H1 (cell line): ENCODE measurements around the gene DELE1. TPM values are rescaled to one million over a fixed set of nuclear protein-coding genes. Genes with fewer than 3 reads are reported as not detected.
A peak's percentile ranks its signal among the peaks of the same experiment; 100 is the strongest.

Experiments used
- ASH2L ChIP-seq: fragments of 200-600, 300-600 bp; sonication (generic); IDR thresholded peaks from one replicate; pipeline ENCODE4 v1.7.1; 2017; ENCODE audit warnings: low read length
- ATF2 ChIP-seq: IDR thresholded peaks from 2 replicates; pipeline ENCODE4 v1.6.1; 2012; ENCODE audit warnings: low read length, inconsistent platforms
- ATF3 ChIP-seq: IDR thresholded peaks from 2 replicates; pipeline ENCODE4 v1.6.1; 2011; ENCODE audit warnings: low read depth, mild to moderate bottlenecking, low read length; ENCODE audit not compliant: insufficient read depth
- CREB1 ChIP-seq: IDR thresholded peaks from 2 replicates; pipeline ENCODE4 v1.6.1; 2012; ENCODE audit warnings: inconsistent platforms
- E2F6 ChIP-seq: IDR thresholded peaks from 2 replicates; pipeline ENCODE4 v1.6.1; 2012; ENCODE audit warnings: inconsistent platforms
- HDAC2 ChIP-seq, 2 experiments: fragments of 300-600 bp in 1 of 2; sonication (generic) in 1 of 2; IDR thresholded peaks; 2 replicates each; pipeline ENCODE4 v1.6.1; 2011 to 2012; ENCODE audit warnings: low read depth in 2 of 2, low read length in 2 of 2, mild to moderate bottlenecking in 2 of 2, moderate library complexity in 2 of 2, borderline replicate concordance in 1 of 2, inconsistent platforms in 1 of 2
- KDM1A ChIP-seq: fragments of 200-600, 300-600 bp; sonication (generic); IDR thresholded peaks from 2 replicates; pipeline ENCODE4 v1.7.1; 2016; ENCODE audit warnings: mild to moderate bottlenecking, low read length, borderline replicate concordance
- POLR2AphosphoS5 ChIP-seq: IDR thresholded peaks from 2 replicates; pipeline ENCODE4 v1.6.1; 2011; ENCODE audit warnings: low read depth, low read length
- RAD21 ChIP-seq, 2 experiments: IDR thresholded peaks in 1 of 2; conservative IDR thresholded peaks in 1 of 2; 2 replicates each; pipeline ENCODE4 v1.6.1; 2011; ENCODE audit warnings: low read depth in 2 of 2, low read length in 2 of 2, improper control_type of control experiment in 1 of 2, inconsistent platforms in 1 of 2, mild to moderate bottlenecking in 1 of 2, moderate library complexity in 1 of 2
- RBBP5 ChIP-seq: IDR thresholded peaks from 2 replicates; pipeline ENCODE4 v1.7.1; 2012; ENCODE audit warnings: low read depth, mild to moderate bottlenecking, inconsistent platforms, low read length, moderate library complexity, borderline replicate concordance
- RNF2 ChIP-seq: fragments of 200-900, 300-1000 bp; sonication (generic); IDR thresholded peaks from 2 replicates; pipeline ENCODE4 v1.7.1; 2016; ENCODE audit warnings: borderline replicate concordance, low read depth, mild to moderate bottlenecking, antibody characterized with exemption, low read length; ENCODE audit not compliant: poor library complexity, severe bottlenecking; ENCODE audit errors: missing control alignments
- SAP30 ChIP-seq: fragments of 300-600 bp; sonication (generic); IDR thresholded peaks from 2 replicates; pipeline ENCODE4 v1.7.1; 2012; ENCODE audit warnings: low read length, moderate library complexity, mild to moderate bottlenecking, inconsistent platforms; ENCODE audit not compliant: insufficient read depth, insufficient replicate concordance
- SIN3A ChIP-seq, 2 experiments: IDR thresholded peaks in 1 of 2; conservative IDR thresholded peaks in 1 of 2; 2 replicates each; pipeline ENCODE4 v1.6.1; 2011 to 2012; ENCODE audit warnings: low read length in 2 of 2, improper control_type of control experiment in 1 of 2, low read depth in 1 of 2, mild to moderate bottlenecking in 1 of 2
- SIX5 ChIP-seq: IDR thresholded peaks from 2 replicates; pipeline ENCODE4 v1.6.1; 2011; ENCODE audit warnings: mild to moderate bottlenecking, low read depth, low read length
- SUZ12 ChIP-seq: fragments of 200-600 bp; sonication (generic); IDR thresholded peaks from 2 replicates; pipeline ENCODE4 v1.6.1; 2012; ENCODE audit warnings: mild to moderate bottlenecking, inconsistent platforms, low read length, moderate library complexity, mixed read lengths
- TAF1 ChIP-seq: IDR thresholded peaks from 2 replicates; pipeline ENCODE4 v1.6.1; 2011; ENCODE audit warnings: mild to moderate bottlenecking, low read depth, low read length
- polyA plus RNA-seq, 7 experiments: library from polyadenylated mRNA; depleted of rRNA in 3 of 7; stranded (reverse) in 5 of 7; unstranded in 2 of 7; fragments of >200 nt in 5 of 7; fragments of 200-250 nt in 2 of 7; gene quantifications; 1 replicate in 5 of 7; 2 replicates in 1 of 7; 4 replicates in 1 of 7; pipeline versions ENCODE4 v1.2.1 to v1.2.3, GENCODE V29; 2011 to 2013; ENCODE audit warnings: missing spikeins in 2 of 7, mixed read lengths in 2 of 7
- total RNA-seq: library from RNA; stranded (reverse); fragmentation: NEBNext Ultra II Directional; extraction: Animal tissue kit (Norgen Biotek cat#: 25700); gene quantifications from 2 replicates; pipeline ENCODE4 v1.2.1, GENCODE V29; 2021

Gene DELE1
- total and polyA plus RNA-seq, 2 of the 8 experiments (the other 6 are each of a cell fraction or from before 2014, with no cell fraction given), result 61.4 to 114 TPM

- TF ChIP-seq RNF2, result peak; percentile 2
- peak; percentile 40 for TF ChIP-seq SAP30
- TF ChIP-seq RBBP5, result peak; percentile 64; the same call in 1 of the 2 replicates
- TF ChIP-seq ATF2, result 0 out of 2 replicates have a peak, but pooled peaks have one; percentile 19
- peak; percentile 44; the same call in 1 of the 2 replicates for TF ChIP-seq KDM1A
- peak; percentile 93 for TF ChIP-seq E2F6
- peak; percentile 13 for TF ChIP-seq TAF1
- peak; percentile 92 to 94 for TF ChIP-seq RAD21 (IDR thresholded peaks at IDR 0.05 in 1 of 2, conservative IDR thresholded peaks at IDR 0.05 in 1 of 2; ENCODE audit: low read depth in 2 of 2, low read length in 2 of 2)
- peak; percentile 45 to 71; a peak in 2 of 4 replicates for TF ChIP-seq SIN3A (conservative IDR thresholded peaks at IDR 0.05 in 1 of 2, IDR thresholded peaks at IDR 0.05 in 1 of 2; ENCODE audit: low read depth in 1 of 2, low read length in 2 of 2)
- no peak for TF ChIP-seq SIX5
- TF ChIP-seq CREB1, result 0 out of 2 replicates have a peak, but pooled peaks have one; percentile 17
- no peak for TF ChIP-seq SUZ12
- TF ChIP-seq HDAC2 (IDR thresholded peaks at IDR 0.05; ENCODE audit: borderline replicate concordance in 1 of 2, low read depth in 2 of 2, low read length in 2 of 2), result 0 out of 4 replicates have a peak, but pooled peaks of 1 of the 2 experiments have one; percentile 11
- TF ChIP-seq POLR2AphosphoS5, result 0 out of 2 replicates have a peak, but pooled peaks have one; percentile 37
- TF ChIP-seq ATF3, result no peak
- TF ChIP-seq ASH2L, result peak; percentile 86
- TF ChIP-seq, all 59 proteins: peak for 15
These were observed 44.8 kb upstream of the DELE1 start (continued) for GRCh38 chr5:141878711-141879425.
